SK-N-SH (cell line): Measurements from ENCODE around the gene ABHD1. TPM values are rescaled to one million over a fixed set of nuclear protein-coding genes. Genes with fewer than 3 reads are reported as not detected.

ENCODE experiments used
- CTCF ChIA-PET: fragments of 300-600, 350-600 bp; formaldehyde crosslinking; extraction: SDS; loops from one replicate; lab custom pipeline; 2021; lab: Yijun Ruan, JAX
- POLR2A ChIA-PET: fragments of 350-600 bp; sonication (Branson Sonifier 250); formaldehyde crosslinking; extraction: SDS; loops from one replicate; lab custom pipeline; 2020; ENCODE audit warnings: antibody characterized with exemption, inconsistent platforms; lab: Yijun Ruan, JAX
- DNase-seq: peaks from one replicate; pipeline ENCODE4 v3.0.0; 2012
- H2AFZ ChIP-seq: fragments of 200-600 bp; sonication (generic); 2 replicates; pipeline ENCODE4 v1.8.1; 2016; ENCODE audit warnings: antibody characterized with exemption, mild to moderate bottlenecking, low read depth
- H3F3A ChIP-seq: fragments of 200-600 bp; sonication (generic); replicated peaks from 2 replicates; pipeline ENCODE3; 2016; ENCODE audit warnings: antibody characterized with exemption, mild to moderate bottlenecking; ENCODE audit not compliant: insufficient read depth
- H3K27ac ChIP-seq, 2 experiments: fragments of 200-500 bp in 1 of 2; fragments of 200-600 bp in 1 of 2; sonication (Bioruptor generic) in 1 of 2; sonication (generic), shearing (Covaris generic) in 1 of 2; 2 replicates each; pipeline versions ENCODE4 v1.5.1 to v1.6.1; 2014 to 2016; ENCODE audit warnings: low read depth in 2 of 2, inconsistent platforms in 1 of 2, low read length in 1 of 2, mild to moderate bottlenecking in 1 of 2, mixed read lengths in 1 of 2
- H3K27me3 ChIP-seq: fragments of 200-600 bp; sonication (generic), shearing (Covaris generic); 2 replicates; pipeline ENCODE4 v1.6.1; 2016; ENCODE audit warnings: mixed run types; ENCODE audit not compliant: insufficient read depth
- H3K36me3 ChIP-seq, 2 experiments: fragments of 200-500 bp in 1 of 2; fragments of 200-600 bp in 1 of 2; sonication (Bioruptor generic) in 1 of 2; sonication (generic) in 1 of 2; replicated peaks in 1 of 2; 2 replicates each; pipeline versions ENCODE3 to v1.5.1; 2014 to 2016; ENCODE audit warnings: low read length in 1 of 2, mild to moderate bottlenecking in 1 of 2; ENCODE audit not compliant: insufficient read depth in 2 of 2, control insufficient read depth in 1 of 2
- H3K4me1 ChIP-seq, 2 experiments: fragments of 200-500 bp in 1 of 2; fragments of 200-600 bp in 1 of 2; sonication (Bioruptor generic) in 1 of 2; sonication (generic), shearing (Covaris generic) in 1 of 2; 2 replicates each; pipeline versions ENCODE4 v1.5.1 to v1.6.1; 2014 to 2016; ENCODE audit warnings: low read depth in 1 of 2, low read length in 1 of 2, mixed run types in 1 of 2; ENCODE audit not compliant: insufficient read depth in 2 of 2, control insufficient read depth in 1 of 2
- H3K4me2 ChIP-seq: fragments of 200-600 bp; sonication (generic), shearing (Covaris generic); 2 replicates; pipeline ENCODE4 v1.6.1; 2017; ENCODE audit warnings: mixed run types
- H3K4me3 ChIP-seq, 2 experiments: fragments of 200-500 bp in 1 of 2; fragments of 200-600 bp in 1 of 2; sonication (Bioruptor generic) in 1 of 2; sonication (generic), shearing (Covaris generic) in 1 of 2; 2 replicates each; pipeline versions ENCODE4 v1.5.1 to v1.8.1; 2014 to 2016; ENCODE audit warnings: low read depth in 2 of 2, inconsistent platforms in 1 of 2, low read length in 1 of 2, mild to moderate bottlenecking in 1 of 2, mixed read lengths in 1 of 2, moderate library complexity in 1 of 2
- H3K79me2 ChIP-seq: fragments of 200-600 bp; sonication (generic); 2 replicates; pipeline ENCODE4 v1.8.1; 2017; ENCODE audit warnings: mild to moderate bottlenecking; ENCODE audit not compliant: insufficient read depth
- H3K9ac ChIP-seq: fragments of 200-600 bp; sonication (generic); 2 replicates; pipeline ENCODE4 v1.6.1; 2017; ENCODE audit warnings: mixed run types
- H3K9me2 ChIP-seq: fragments of 200-600 bp; sonication (generic); 2 replicates; pipeline ENCODE4 v1.6.1; 2017; ENCODE audit warnings: mixed run types
- H3K9me3 ChIP-seq: fragments of 200-600 bp; sonication (generic); 2 replicates; pipeline ENCODE4 v1.6.1; 2017; ENCODE audit warnings: mixed run types, mild to moderate bottlenecking, moderate library complexity
- H4K20me1 ChIP-seq: fragments of 200-600 bp; sonication (generic); 2 replicates; pipeline ENCODE4 v1.6.1; 2017; ENCODE audit warnings: mild to moderate bottlenecking, mixed run types; ENCODE audit not compliant: insufficient read depth
- ELF1 ChIP-seq: IDR thresholded peaks from 2 replicates; pipeline ENCODE4 v1.4.0; 2012
- EP300 ChIP-seq, 2 experiments: IDR thresholded peaks; 2 replicates each; pipeline versions ENCODE4 v1.4.0 to v1.6.1; 2012; ENCODE audit warnings: borderline replicate concordance in 1 of 2, low read depth in 1 of 2, low read length in 1 of 2
- EZH2phosphoT487 ChIP-seq: fragments of 200-600 bp; sonication (generic); IDR thresholded peaks from 2 replicates; pipeline ENCODE4 v1.6.1; 2017; ENCODE audit warnings: low read depth, mixed run types, mild to moderate bottlenecking, antibody characterized with exemption, moderate library complexity, borderline replicate concordance
- FOSL2 ChIP-seq: IDR thresholded peaks from 2 replicates; pipeline ENCODE4 v1.4.0; 2012; ENCODE audit warnings: low read depth, mild to moderate bottlenecking, moderate library complexity, borderline replicate concordance
- GABPA ChIP-seq: IDR thresholded peaks from 2 replicates; pipeline ENCODE4 v1.4.0; 2012; ENCODE audit warnings: low read depth, mild to moderate bottlenecking
- GATA2 ChIP-seq: sonication (generic); formaldehyde crosslinking; IDR thresholded peaks from 2 replicates; pipeline ENCODE4 v1.5.0; 2020; ENCODE audit warnings: mild to moderate bottlenecking, missing genetic modification reagents
- JUND ChIP-seq: IDR thresholded peaks from 2 replicates; pipeline ENCODE4 v1.4.0; 2012
- MEF2A ChIP-seq: IDR thresholded peaks from 2 replicates; pipeline ENCODE4 v1.4.0; 2012; ENCODE audit warnings: low read depth, borderline replicate concordance
- RAD21 ChIP-seq: IDR thresholded peaks from 2 replicates; pipeline ENCODE4 v1.6.1; 2012; ENCODE audit warnings: mild to moderate bottlenecking, low read length
- RCOR1 ChIP-seq: fragments of 150-350 bp; IDR thresholded peaks from 2 replicates; pipeline ENCODE4 v1.6.1; 2017; ENCODE audit warnings: antibody characterized with exemption, low read length
- RFX5 ChIP-seq: IDR thresholded peaks from 2 replicates; pipeline ENCODE4 v1.6.1; 2012; ENCODE audit warnings: mild to moderate bottlenecking, improper control_type of control experiment, low read length
- SMC3 ChIP-seq: IDR thresholded peaks from 2 replicates; pipeline ENCODE4 v1.6.1; 2012; ENCODE audit warnings: low read depth, low read length, improper control_type of control experiment
- TCF12 ChIP-seq: IDR thresholded peaks from 2 replicates; pipeline ENCODE4 v1.4.0; 2012
- TEAD4 ChIP-seq: IDR thresholded peaks from 2 replicates; pipeline ENCODE4 v1.4.0; 2012; ENCODE audit warnings: mild to moderate bottlenecking, borderline replicate concordance; ENCODE audit not compliant: insufficient read depth
- YY1 ChIP-seq: IDR thresholded peaks from 2 replicates; pipeline ENCODE4 v1.4.0; 2012; ENCODE audit warnings: low read depth, mild to moderate bottlenecking
- WGBS: methylation state at CpG from one replicate; pipeline ENCODE4 v1.1.6; 2017; ENCODE audit warnings: low lambda C conversion rate; 5-methylcytosine and 5-hydroxymethylcytosine counted together
- polyA plus RNA-seq, 3 experiments: library from polyadenylated mRNA; depleted of rRNA; stranded (reverse); fragments of >200 nt; gene quantifications; 2 replicates each; pipeline ENCODE4 v1.2.3, GENCODE V29; 2012
- TF ChIP-seq, protein P1 (sequence below): IDR thresholded peaks from 2 replicates; pipeline ENCODE4 v1.4.0; 2012; ENCODE audit warnings: low read depth, borderline replicate concordance
- TF ChIP-seq, protein P2 (sequence below): fragments of 200-600 bp; sonication (generic); IDR thresholded peaks from 2 replicates; pipeline ENCODE4 v1.6.1; 2017; ENCODE audit warnings: antibody characterized with exemption, mild to moderate bottlenecking, moderate library complexity
- TF ChIP-seq, protein P3 (sequence below): fragments of 150-350 bp; IDR thresholded peaks from 2 replicates; pipeline ENCODE4 v1.6.1; 2017; ENCODE audit warnings: antibody characterized with exemption, low read length, low read depth, borderline replicate concordance
- TF ChIP-seq, protein P4 (sequence below): IDR thresholded peaks from 2 replicates; pipeline ENCODE4 v1.4.0; 2012; ENCODE audit warnings: low read depth
- TF ChIP-seq, protein P5 (sequence below): IDR thresholded peaks from 2 replicates; pipeline ENCODE4 v1.6.1; 2012; ENCODE audit warnings: mild to moderate bottlenecking, low read depth, low read length, moderate library complexity

The ABHD1 gene
- polyA plus RNA-seq, 1 of the 3 experiments (the other 2 are of a cell fraction): 3.3 TPM

DNA sequence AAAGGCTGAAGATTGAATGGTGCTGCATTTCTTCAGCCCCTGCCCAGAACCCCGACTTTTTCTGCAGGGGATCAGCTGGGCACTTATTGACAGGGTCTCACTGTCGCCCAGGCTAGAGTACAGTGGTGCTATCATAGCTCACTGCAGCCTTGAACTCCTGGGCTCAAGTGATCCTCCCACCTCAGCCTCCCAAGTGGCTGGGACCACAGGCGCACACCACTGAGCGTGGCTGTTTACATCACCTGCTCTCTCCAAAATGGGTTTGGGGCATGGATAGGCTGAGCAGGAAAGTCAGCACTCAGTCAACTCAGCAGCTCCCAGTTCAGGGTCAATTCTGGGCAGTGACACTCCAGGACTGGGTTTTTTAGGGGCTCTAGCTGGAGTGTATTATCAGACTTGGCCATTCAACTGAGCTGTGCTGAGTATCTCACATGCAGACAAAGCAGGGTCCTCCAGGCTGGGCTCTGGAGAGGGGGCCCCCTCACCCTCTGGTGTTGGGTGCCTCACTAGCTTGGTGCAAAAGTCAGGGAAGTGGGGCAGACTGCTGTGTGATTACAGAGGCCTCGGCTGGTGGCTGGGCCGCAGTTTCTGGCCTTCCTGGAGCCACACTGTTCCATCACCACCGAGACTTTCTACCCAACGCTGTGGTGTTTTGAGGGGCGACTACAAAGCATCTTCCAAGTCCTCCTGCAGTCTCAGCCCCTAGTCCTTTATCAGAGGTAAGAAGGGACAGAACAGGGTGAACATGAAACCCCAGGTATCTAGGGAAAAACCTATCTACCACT lies 4.5 kb downstream of the ABHD1 start:
- TF ChIP-seq RCOR1 (no peak), EZH2phosphoT487 (no peak), GATA2 (no peak), SMC3 (no peak), JUND (no peak), RFX5 (no peak), GABPA (no peak), RAD21 (no peak), TCF12 (no peak), FOSL2 (no peak), YY1 (no peak), TEAD4 (no peak), MEF2A (no peak), EP300 (IDR thresholded peaks at IDR 0.05; ENCODE audit: borderline replicate concordance in 1 of 2, low read depth in 1 of 2, low read length in 1 of 2) (no peak), ELF1 (no peak)
- TF ChIP-seq, protein P1, sequence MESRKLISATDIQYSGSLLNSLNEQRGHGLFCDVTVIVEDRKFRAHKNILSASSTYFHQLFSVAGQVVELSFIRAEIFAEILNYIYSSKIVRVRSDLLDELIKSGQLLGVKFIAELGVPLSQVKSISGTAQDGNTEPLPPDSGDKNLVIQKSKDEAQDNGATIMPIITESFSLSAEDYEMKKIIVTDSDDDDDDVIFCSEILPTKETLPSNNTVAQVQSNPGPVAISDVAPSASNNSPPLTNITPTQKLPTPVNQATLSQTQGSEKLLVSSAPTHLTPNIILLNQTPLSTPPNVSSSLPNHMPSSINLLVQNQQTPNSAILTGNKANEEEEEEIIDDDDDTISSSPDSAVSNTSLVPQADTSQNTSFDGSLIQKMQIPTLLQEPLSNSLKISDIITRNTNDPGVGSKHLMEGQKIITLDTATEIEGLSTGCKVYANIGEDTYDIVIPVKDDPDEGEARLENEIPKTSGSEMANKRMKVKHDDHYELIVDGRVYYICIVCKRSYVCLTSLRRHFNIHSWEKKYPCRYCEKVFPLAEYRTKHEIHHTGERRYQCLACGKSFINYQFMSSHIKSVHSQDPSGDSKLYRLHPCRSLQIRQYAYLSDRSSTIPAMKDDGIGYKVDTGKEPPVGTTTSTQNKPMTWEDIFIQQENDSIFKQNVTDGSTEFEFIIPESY: no peak
- TF ChIP-seq, protein P2, sequence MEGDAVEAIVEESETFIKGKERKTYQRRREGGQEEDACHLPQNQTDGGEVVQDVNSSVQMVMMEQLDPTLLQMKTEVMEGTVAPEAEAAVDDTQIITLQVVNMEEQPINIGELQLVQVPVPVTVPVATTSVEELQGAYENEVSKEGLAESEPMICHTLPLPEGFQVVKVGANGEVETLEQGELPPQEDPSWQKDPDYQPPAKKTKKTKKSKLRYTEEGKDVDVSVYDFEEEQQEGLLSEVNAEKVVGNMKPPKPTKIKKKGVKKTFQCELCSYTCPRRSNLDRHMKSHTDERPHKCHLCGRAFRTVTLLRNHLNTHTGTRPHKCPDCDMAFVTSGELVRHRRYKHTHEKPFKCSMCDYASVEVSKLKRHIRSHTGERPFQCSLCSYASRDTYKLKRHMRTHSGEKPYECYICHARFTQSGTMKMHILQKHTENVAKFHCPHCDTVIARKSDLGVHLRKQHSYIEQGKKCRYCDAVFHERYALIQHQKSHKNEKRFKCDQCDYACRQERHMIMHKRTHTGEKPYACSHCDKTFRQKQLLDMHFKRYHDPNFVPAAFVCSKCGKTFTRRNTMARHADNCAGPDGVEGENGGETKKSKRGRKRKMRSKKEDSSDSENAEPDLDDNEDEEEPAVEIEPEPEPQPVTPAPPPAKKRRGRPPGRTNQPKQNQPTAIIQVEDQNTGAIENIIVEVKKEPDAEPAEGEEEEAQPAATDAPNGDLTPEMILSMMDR: no peak
- TF ChIP-seq, protein P3, sequence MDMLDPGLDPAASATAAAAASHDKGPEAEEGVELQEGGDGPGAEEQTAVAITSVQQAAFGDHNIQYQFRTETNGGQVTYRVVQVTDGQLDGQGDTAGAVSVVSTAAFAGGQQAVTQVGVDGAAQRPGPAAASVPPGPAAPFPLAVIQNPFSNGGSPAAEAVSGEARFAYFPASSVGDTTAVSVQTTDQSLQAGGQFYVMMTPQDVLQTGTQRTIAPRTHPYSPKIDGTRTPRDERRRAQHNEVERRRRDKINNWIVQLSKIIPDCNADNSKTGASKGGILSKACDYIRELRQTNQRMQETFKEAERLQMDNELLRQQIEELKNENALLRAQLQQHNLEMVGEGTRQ: no peak
- TF ChIP-seq, protein P4, sequence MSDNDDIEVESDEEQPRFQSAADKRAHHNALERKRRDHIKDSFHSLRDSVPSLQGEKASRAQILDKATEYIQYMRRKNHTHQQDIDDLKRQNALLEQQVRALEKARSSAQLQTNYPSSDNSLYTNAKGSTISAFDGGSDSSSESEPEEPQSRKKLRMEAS: no peak
- TF ChIP-seq, protein P5, sequence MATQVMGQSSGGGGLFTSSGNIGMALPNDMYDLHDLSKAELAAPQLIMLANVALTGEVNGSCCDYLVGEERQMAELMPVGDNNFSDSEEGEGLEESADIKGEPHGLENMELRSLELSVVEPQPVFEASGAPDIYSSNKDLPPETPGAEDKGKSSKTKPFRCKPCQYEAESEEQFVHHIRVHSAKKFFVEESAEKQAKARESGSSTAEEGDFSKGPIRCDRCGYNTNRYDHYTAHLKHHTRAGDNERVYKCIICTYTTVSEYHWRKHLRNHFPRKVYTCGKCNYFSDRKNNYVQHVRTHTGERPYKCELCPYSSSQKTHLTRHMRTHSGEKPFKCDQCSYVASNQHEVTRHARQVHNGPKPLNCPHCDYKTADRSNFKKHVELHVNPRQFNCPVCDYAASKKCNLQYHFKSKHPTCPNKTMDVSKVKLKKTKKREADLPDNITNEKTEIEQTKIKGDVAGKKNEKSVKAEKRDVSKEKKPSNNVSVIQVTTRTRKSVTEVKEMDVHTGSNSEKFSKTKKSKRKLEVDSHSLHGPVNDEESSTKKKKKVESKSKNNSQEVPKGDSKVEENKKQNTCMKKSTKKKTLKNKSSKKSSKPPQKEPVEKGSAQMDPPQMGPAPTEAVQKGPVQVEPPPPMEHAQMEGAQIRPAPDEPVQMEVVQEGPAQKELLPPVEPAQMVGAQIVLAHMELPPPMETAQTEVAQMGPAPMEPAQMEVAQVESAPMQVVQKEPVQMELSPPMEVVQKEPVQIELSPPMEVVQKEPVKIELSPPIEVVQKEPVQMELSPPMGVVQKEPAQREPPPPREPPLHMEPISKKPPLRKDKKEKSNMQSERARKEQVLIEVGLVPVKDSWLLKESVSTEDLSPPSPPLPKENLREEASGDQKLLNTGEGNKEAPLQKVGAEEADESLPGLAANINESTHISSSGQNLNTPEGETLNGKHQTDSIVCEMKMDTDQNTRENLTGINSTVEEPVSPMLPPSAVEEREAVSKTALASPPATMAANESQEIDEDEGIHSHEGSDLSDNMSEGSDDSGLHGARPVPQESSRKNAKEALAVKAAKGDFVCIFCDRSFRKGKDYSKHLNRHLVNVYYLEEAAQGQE: no peak
- H3K27ac ChIP-seq: no peak overlapping the region
- POLR2A ChIA-PET: no interaction called here

More for the DNA sequence above, 4.5 kb downstream of the ABHD1 start:
- peaks cover 9% of the 10 kb centered on the region for H3K79me2 ChIP-seq
- no peaks in the 10 kb centered on the region for H3K9me3 ChIP-seq
- DNase-seq: no peak
- H3K4me3 ChIP-seq: no peak overlapping the region
- no peaks in the 10 kb centered on the region for H3K27me3 ChIP-seq
- no peak overlapping the region for H2AFZ ChIP-seq
- H4K20me1 ChIP-seq: peaks cover 4% of the 10 kb centered on the region; the same call in 1 of the 2 replicates
- H3K4me2 ChIP-seq: no peak overlapping the region
- H3K4me1 ChIP-seq: peaks cover 3 to 15% of the 10 kb centered on the region in 2 experiments; a peak in 2 of 4 replicates
- CTCF ChIA-PET: interaction anchor here (1.0 to 1.4 kb wide), 4 partner anchors 32 to 175 kb away, joined by 3 to 6 read pairs (median 4); no protein-coding TSS in a partner anchor
- no peaks in the 10 kb centered on the region for H3K9me2 ChIP-seq
- H3K9ac ChIP-seq: no peak overlapping the region
- 84% methylated on average over 9 of the region's 9 CpGs for WGBS
- peaks cover 9 to 32% of the 10 kb centered on the region in 2 experiments for H3K36me3 ChIP-seq
- H3F3A ChIP-seq: no peaks in the 10 kb centered on the region
